PC-9 (cell line): ENCODE results near the gene BCO2.

Source experiments
- EZH2 ChIP-seq: fragments of 200-600 bp; sonication (generic); IDR thresholded peaks from 2 replicates; pipeline ENCODE4 v1.8.0; 2017; ENCODE audit warnings: antibody characterized with exemption, low read depth
- TF ChIP-seq, protein P1 (sequence below): fragments of 200-600 bp; sonication (generic); conservative IDR thresholded peaks from 2 replicates; pipeline ENCODE4 v1.6.1; 2017; ENCODE audit warnings: mixed run types, antibody characterized with exemption, mild to moderate bottlenecking, moderate library complexity

DNA sequence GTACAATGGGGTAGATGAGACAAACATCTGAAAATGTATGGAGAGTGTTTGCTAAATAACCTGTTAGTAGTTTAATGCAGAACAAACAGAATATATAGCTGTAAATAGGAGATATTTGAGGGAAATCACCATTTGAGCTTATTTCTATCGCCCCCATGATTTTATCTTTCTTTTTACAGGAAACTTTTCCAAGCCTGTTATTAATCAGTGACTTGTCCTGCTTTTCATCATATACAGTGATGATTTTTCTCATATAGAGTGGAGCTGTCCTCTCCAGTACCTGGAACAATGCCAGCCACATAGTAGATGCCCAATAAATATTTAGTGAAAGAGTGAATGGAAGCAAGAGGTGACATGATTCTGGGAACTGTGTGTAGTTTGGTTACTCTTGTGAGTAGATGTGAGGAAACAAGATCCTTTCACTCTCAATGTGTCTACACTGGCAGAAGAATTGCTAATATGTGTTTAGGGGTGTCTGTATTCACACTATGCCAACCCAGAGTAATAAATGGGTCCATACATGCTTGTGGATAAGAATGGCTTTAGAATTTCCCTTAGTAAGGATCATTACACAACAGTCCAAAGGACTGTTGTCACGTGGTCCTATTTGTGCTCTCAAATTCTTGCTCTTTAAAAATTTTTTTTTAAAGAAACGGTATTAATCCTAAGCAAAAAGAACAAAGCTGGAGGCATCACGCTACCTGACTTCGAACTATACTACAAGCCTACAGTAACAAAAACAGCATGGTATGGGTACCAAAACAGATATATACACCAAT lies 48.6 kb downstream of the BCO2 start:
- TF ChIP-seq, protein P1, sequence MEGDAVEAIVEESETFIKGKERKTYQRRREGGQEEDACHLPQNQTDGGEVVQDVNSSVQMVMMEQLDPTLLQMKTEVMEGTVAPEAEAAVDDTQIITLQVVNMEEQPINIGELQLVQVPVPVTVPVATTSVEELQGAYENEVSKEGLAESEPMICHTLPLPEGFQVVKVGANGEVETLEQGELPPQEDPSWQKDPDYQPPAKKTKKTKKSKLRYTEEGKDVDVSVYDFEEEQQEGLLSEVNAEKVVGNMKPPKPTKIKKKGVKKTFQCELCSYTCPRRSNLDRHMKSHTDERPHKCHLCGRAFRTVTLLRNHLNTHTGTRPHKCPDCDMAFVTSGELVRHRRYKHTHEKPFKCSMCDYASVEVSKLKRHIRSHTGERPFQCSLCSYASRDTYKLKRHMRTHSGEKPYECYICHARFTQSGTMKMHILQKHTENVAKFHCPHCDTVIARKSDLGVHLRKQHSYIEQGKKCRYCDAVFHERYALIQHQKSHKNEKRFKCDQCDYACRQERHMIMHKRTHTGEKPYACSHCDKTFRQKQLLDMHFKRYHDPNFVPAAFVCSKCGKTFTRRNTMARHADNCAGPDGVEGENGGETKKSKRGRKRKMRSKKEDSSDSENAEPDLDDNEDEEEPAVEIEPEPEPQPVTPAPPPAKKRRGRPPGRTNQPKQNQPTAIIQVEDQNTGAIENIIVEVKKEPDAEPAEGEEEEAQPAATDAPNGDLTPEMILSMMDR: no peak
- no peak for TF ChIP-seq EZH2
